HepG2 (cell line): ENCODE data around the gene SCGB1D4. TPM values are rescaled to one million over a fixed set of nuclear protein-coding genes. Genes with fewer than 3 reads are reported as not detected.

Experiments used
- DMTF1 ChIP-seq: sonication (generic); formaldehyde crosslinking; IDR thresholded peaks from 2 replicates; pipeline ENCODE4 v1.4.0; 2020; ENCODE audit warnings: mild to moderate bottlenecking, missing genetic modification reagents
- GABPB1 ChIP-seq: IDR thresholded peaks from 2 replicates; pipeline ENCODE4 v1.6.1; 2016; ENCODE audit warnings: mild to moderate bottlenecking, missing genetic modification reagents, moderate library complexity, missing compliant biosample characterization
- HDAC6 ChIP-seq: fragments of 200-600 bp; sonication (generic); IDR thresholded peaks from 2 replicates; pipeline ENCODE4 v1.7.0; 2017; ENCODE audit warnings: mild to moderate bottlenecking, antibody characterized with exemption, low read length, low read depth
- IKZF4 ChIP-seq: sonication (generic); formaldehyde crosslinking; IDR thresholded peaks from 2 replicates; pipeline ENCODE4 v1.5.1; 2020; ENCODE audit warnings: borderline replicate concordance, mild to moderate bottlenecking, low read depth, missing genetic modification reagents; ENCODE audit errors: not compliant biosample characterization
- KDM5B ChIP-seq: sonication (generic); formaldehyde crosslinking; IDR thresholded peaks from 2 replicates; pipeline ENCODE4 v1.4.0; 2020; ENCODE audit warnings: missing genetic modification reagents, mild to moderate bottlenecking, borderline replicate concordance
- KLF12 ChIP-seq: sonication (generic); formaldehyde crosslinking; IDR thresholded peaks from 2 replicates; pipeline ENCODE4 v1.4.0; 2020; ENCODE audit warnings: missing genetic modification reagents, borderline replicate concordance
- KMT2A ChIP-seq: sonication (generic); formaldehyde crosslinking; IDR thresholded peaks from 2 replicates; pipeline ENCODE4 v1.4.0; 2020; ENCODE audit warnings: missing genetic modification reagents
- MXD1 ChIP-seq: sonication (generic); formaldehyde crosslinking; IDR thresholded peaks from 2 replicates; pipeline ENCODE4 v1.4.0; 2020; ENCODE audit warnings: mild to moderate bottlenecking, missing genetic modification reagents
- NFAT5 ChIP-seq: sonication (generic); formaldehyde crosslinking; IDR thresholded peaks from 2 replicates; pipeline ENCODE4 v1.4.0; 2020; ENCODE audit warnings: missing genetic modification reagents
- PHF20 ChIP-seq: sonication (generic); formaldehyde crosslinking; IDR thresholded peaks from 2 replicates; pipeline ENCODE4 v1.5.0; 2020; ENCODE audit warnings: mild to moderate bottlenecking, missing genetic modification reagents
- POLR2AphosphoS5 ChIP-seq: IDR thresholded peaks from 2 replicates; pipeline ENCODE4 v1.6.1; 2012; ENCODE audit warnings: low read depth, low read length
- SALL1 ChIP-seq: sonication (generic); formaldehyde crosslinking; IDR thresholded peaks from 2 replicates; pipeline ENCODE4 v1.8.0; 2022; ENCODE audit warnings: mild to moderate bottlenecking, missing genetic modification reagents
- TAF1 ChIP-seq: sonication (generic); formaldehyde crosslinking; IDR thresholded peaks from 2 replicates; pipeline ENCODE4 v1.4.0; 2020; ENCODE audit warnings: missing genetic modification reagents
- ZBTB2 ChIP-seq: sonication (generic); formaldehyde crosslinking; IDR thresholded peaks from 2 replicates; pipeline ENCODE4 v1.8.0; 2022; ENCODE audit warnings: low read depth, missing genetic modification reagents
- ZNF143 ChIP-seq: sonication (generic); formaldehyde crosslinking; IDR thresholded peaks from 2 replicates; pipeline ENCODE4 v1.4.0; 2020; ENCODE audit warnings: missing genetic modification reagents
- ZNF207 ChIP-seq: fragments of 450-650 bp; IDR thresholded peaks from 2 replicates; pipeline ENCODE4 v1.6.1; 2016; ENCODE audit warnings: antibody characterized with exemption, borderline replicate concordance
- ZNF274 ChIP-seq: sonication (generic); formaldehyde crosslinking; IDR thresholded peaks from 2 replicates; pipeline ENCODE4 v1.5.1; 2020; ENCODE audit warnings: mild to moderate bottlenecking, missing genetic modification reagents
- ZSCAN20 ChIP-seq: sonication (generic); formaldehyde crosslinking; IDR thresholded peaks from 2 replicates; pipeline ENCODE4 v1.4.0; 2020; ENCODE audit warnings: missing genetic modification reagents, mild to moderate bottlenecking, borderline replicate concordance
- polyA plus RNA-seq, 8 experiments: library from polyadenylated mRNA; depleted of rRNA in 3 of 8; stranded (reverse) in 7 of 8; unstranded in 1 of 8; fragments of >200 nt; fragmentation: Illumina TruSeq in 4 of 8; extraction: Trizol in 4 of 8; gene quantifications; 2 replicates each; pipeline versions ENCODE4 v1.2.1 to v1.2.3, GENCODE V29; 2011 to 2016; ENCODE audit warnings: low read depth in 4 of 8, missing spikeins in 1 of 8, mixed read lengths in 1 of 8; ENCODE audit not compliant: insufficient read depth in 1 of 8
- total RNA-seq, 5 experiments: library from RNA; depleted of rRNA; stranded (reverse); fragments of >200 nt; fragmentation: Illumina TruSeq; extraction: Trizol; gene quantifications; 2 replicates each; pipeline ENCODE4 v1.2.3, GENCODE V29; 2016; ENCODE audit warnings: low read depth in 1 of 5

Gene SCGB1D4
- total and polyA plus RNA-seq, 2 of the 13 experiments (the other 11 are each of a cell fraction or from before 2014, with no cell fraction given) = not detected

- TF ChIP-seq SALL1 (CRISPR knock-in tag) (peak; percentile 70), ZNF143 (CRISPR knock-in tag) (peak; percentile 67), KLF12 (CRISPR knock-in tag) (0 out of 2 replicates have a peak, but pooled peaks have one; percentile 21), POLR2AphosphoS5 (peak; percentile 45), ZNF207 (no peak), IKZF4 (CRISPR knock-in tag) (peak; percentile 71), NFAT5 (CRISPR knock-in tag) (peak; percentile 66; the same call in 1 of the 2 replicates), GABPB1 (CRISPR knock-in tag) (peak; percentile 71; the same call in 1 of the 2 replicates), ZBTB2 (peak; percentile 37; the same call in 1 of the 2 replicates), ZNF274 (CRISPR knock-in tag) (peak; percentile 74; the same call in 1 of the 2 replicates), KDM5B (CRISPR knock-in tag) (peak; percentile 41; the same call in 1 of the 2 replicates), KMT2A (CRISPR knock-in tag) (peak; percentile 41), TAF1 (peak; percentile 75; the same call in 1 of the 2 replicates), ZSCAN20 (CRISPR knock-in tag) (peak; percentile 6; the same call in 1 of the 2 replicates), HDAC6 (no peak), MXD1 (CRISPR knock-in tag) (peak; percentile 66; the same call in 1 of the 2 replicates), DMTF1 (CRISPR knock-in tag) (no peak), PHF20 (CRISPR knock-in tag) (peak; percentile 36)
These were observed 38.7 kb upstream of the SCGB1D4 start, which contains the start of gene ASRGL1 (continued) for GRCh38 chr11:62337303-62338181.
